Measurements from ENCODE around the gene ZNF862. TPM values are rescaled to one million over a fixed set of nuclear protein-coding genes. Genes with fewer than 3 reads are reported as not detected.

Gene ZNF862
- total and polyA plus RNA-seq, 10 of the 15 experiments (the other 5 are each of a cell fraction or from before 2014, with no cell fraction given): 0.49 to 7.7 (median 3.5) TPM

DNA sequence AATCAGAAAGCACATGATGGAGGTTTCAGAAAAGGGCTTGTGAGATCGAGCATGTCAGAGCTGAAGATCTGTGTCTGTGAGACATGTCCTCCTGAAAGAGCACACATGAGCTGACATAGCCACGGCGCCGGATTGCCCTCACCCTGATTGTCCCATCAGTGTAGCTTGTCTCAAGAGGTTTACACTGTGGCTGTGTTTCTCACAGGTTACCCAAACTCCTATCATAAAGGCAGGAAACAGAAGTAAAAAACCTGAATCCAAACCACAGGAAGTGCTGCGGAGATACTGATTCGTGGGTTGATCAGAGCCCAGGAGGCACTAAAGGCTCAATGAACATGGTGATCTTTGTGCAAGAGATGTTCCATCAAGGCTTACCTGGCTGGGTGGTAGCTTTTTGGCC is 31.7 kb downstream of the ZNF862 start:
- H3K9me3 ChIP-seq (replicated peaks; ENCODE audit: control insufficient read depth, insufficient read depth, low read length): no peaks in the 10 kb centered on the region
- H3K4me3 ChIP-seq: no peak overlapping the region
- RAD21 ChIA-PET (ENCODE audit: unreplicated experiment): no interaction called here
- H3K27ac ChIP-seq (ENCODE audit: control insufficient read depth, insufficient read depth): peak overlapping the region; percentile 58
- in situ Hi-C loops (cut with MboI) (no loop called here), intact Hi-C loops (cut with micrococcal nuclease; ENCODE audit: unreplicated experiment) (loop anchor here (2.0 kb wide), 1 partner anchor 31 kb away; the partner anchor contains the start of gene ZNF862)
- peak overlapping the region; percentile 76 for H2AFZ ChIP-seq (ENCODE audit: control insufficient read depth, low read depth, low read length)
- 34% methylated on average over 6 of the region's 6 CpGs for WGBS (ENCODE audit: insufficient coverage, insufficient replicate concordance, low lambda C conversion rate, missing lambda C conversion rate)
- no peaks in the 10 kb centered on the region for H3K36me3 ChIP-seq (ENCODE audit: control insufficient read depth in 2 of 2, insufficient read depth in 2 of 2, low read length in 1 of 2)
- SMC1A ChIA-PET (ENCODE audit: uncharacterized antibody, unreplicated experiment): interaction anchor here (1.3 kb wide), 1 partner anchor 14 kb away, joined by 3 read pairs; no protein-coding TSS in a partner anchor
- peak overlapping the region; percentile 52; the same call in 1 of the 2 replicates for H3K9ac ChIP-seq (ENCODE audit: control insufficient read depth, insufficient read depth, low read length)
- no TSS peak for BruUV-seq (replicated peaks)
- ATAC-seq (no peak), DNase-seq (ENCODE audit: low read depth, low spot score) (no peak), FAIRE-seq (peak; percentile 80)
- H3K79me2 ChIP-seq (ENCODE audit: control insufficient read depth, insufficient read depth, low read length): peaks cover 7% of the 10 kb centered on the region
- POLR2A ChIA-PET: no interaction called here
- H3K4me1 ChIP-seq (ENCODE audit: control insufficient read depth, insufficient read depth, low read length): peaks cover 50% of the 10 kb centered on the region
- CTCF ChIA-PET: no interaction called here
- peak overlapping the region; percentile 53 for H3K4me2 ChIP-seq (ENCODE audit: control insufficient read depth, insufficient read depth)
- no peaks in the 10 kb centered on the region for H4K20me1 ChIP-seq (ENCODE audit: control insufficient read depth, insufficient read depth)
- no peak for TF ChIP-seq STAT3 (IDR thresholded peaks at IDR 0.05; ENCODE audit: low read depth, low read length)
- TF ChIP-seq MTA2 (IDR thresholded peaks at IDR 0.05; ENCODE audit: low read depth): no peak
- TF ChIP-seq YBX1 (IDR thresholded peaks at IDR 0.05): no peak
- TF ChIP-seq NFIC (IDR thresholded peaks at IDR 0.05; ENCODE audit: low read depth, low read length): no peak
- TF ChIP-seq LARP7 (IDR thresholded peaks at IDR 0.05): no peak
- TF ChIP-seq MEF2B (IDR thresholded peaks at IDR 0.05; ENCODE audit: partially characterized antibody, poor library complexity, severe bottlenecking): peak; percentile 72
- TF ChIP-seq NR2C2 (IDR thresholded peaks at IDR 0.05; ENCODE audit: borderline replicate concordance, control insufficient read depth, insufficient read length, low read depth): no peak
- TF ChIP-seq SMARCA5 (IDR thresholded peaks at IDR 0.05): no peak
- no peak for TF ChIP-seq RBBP5 (conservative IDR thresholded peaks at IDR 0.05)
- TF ChIP-seq, protein P1, sequence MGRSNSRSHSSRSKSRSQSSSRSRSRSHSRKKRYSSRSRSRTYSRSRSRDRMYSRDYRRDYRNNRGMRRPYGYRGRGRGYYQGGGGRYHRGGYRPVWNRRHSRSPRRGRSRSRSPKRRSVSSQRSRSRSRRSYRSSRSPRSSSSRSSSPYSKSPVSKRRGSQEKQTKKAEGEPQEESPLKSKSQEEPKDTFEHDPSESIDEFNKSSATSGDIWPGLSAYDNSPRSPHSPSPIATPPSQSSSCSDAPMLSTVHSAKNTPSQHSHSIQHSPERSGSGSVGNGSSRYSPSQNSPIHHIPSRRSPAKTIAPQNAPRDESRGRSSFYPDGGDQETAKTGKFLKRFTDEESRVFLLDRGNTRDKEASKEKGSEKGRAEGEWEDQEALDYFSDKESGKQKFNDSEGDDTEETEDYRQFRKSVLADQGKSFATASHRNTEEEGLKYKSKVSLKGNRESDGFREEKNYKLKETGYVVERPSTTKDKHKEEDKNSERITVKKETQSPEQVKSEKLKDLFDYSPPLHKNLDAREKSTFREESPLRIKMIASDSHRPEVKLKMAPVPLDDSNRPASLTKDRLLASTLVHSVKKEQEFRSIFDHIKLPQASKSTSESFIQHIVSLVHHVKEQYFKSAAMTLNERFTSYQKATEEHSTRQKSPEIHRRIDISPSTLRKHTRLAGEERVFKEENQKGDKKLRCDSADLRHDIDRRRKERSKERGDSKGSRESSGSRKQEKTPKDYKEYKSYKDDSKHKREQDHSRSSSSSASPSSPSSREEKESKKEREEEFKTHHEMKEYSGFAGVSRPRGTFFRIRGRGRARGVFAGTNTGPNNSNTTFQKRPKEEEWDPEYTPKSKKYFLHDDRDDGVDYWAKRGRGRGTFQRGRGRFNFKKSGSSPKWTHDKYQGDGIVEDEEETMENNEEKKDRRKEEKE (IDR thresholded peaks at IDR 0.05): no peak
- TF ChIP-seq GABPA (IDR thresholded peaks at IDR 0.05; ENCODE audit: low read depth): no peak
- TF ChIP-seq RUNX3 (IDR thresholded peaks at IDR 0.05; ENCODE audit: low read length): peak; percentile 65
- TF ChIP-seq FOS (IDR thresholded peaks at IDR 0.05; ENCODE audit: borderline replicate concordance, extremely low read depth, insufficient read length): no peak
- TF ChIP-seq ZNF24 (IDR thresholded peaks at IDR 0.05): no peak
- TF ChIP-seq ASH2L (IDR thresholded peaks at IDR 0.05; ENCODE audit: borderline replicate concordance, low read depth): no peak
- TF ChIP-seq NFXL1 (IDR thresholded peaks at IDR 0.05; ENCODE audit: borderline replicate concordance): no peak
- TF ChIP-seq, protein P2, sequence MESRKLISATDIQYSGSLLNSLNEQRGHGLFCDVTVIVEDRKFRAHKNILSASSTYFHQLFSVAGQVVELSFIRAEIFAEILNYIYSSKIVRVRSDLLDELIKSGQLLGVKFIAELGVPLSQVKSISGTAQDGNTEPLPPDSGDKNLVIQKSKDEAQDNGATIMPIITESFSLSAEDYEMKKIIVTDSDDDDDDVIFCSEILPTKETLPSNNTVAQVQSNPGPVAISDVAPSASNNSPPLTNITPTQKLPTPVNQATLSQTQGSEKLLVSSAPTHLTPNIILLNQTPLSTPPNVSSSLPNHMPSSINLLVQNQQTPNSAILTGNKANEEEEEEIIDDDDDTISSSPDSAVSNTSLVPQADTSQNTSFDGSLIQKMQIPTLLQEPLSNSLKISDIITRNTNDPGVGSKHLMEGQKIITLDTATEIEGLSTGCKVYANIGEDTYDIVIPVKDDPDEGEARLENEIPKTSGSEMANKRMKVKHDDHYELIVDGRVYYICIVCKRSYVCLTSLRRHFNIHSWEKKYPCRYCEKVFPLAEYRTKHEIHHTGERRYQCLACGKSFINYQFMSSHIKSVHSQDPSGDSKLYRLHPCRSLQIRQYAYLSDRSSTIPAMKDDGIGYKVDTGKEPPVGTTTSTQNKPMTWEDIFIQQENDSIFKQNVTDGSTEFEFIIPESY (IDR thresholded peaks at IDR 0.05): no peak
- no peaks in the 10 kb centered on the region for H3K27me3 ChIP-seq (replicated peaks in 1 of 2; ENCODE audit: control insufficient read depth in 2 of 2, insufficient read depth in 2 of 2, low read length in 1 of 2)

Measured in GM12878 (cell line).